GM18511 (cell line): ENCODE data around the gene WEE1.
A peak's percentile ranks its signal among the peaks of the same experiment; 100 is the strongest.
"Not testable (repeated sequence)": the region's sequence is repeated elsewhere in the genome, so short reads cannot be mapped to it uniquely, and the experiment has no call there.

Source experiments
- ATAC-seq: cut with Tn5 transposase; IDR thresholded peaks from one replicate; pipeline ENCODE4 v1.9.1; 2021; ENCODE audit warnings: mild to moderate bottlenecking, moderate library complexity; ENCODE audit not compliant: unreplicated experiment

WEE1 gene

DNA sequence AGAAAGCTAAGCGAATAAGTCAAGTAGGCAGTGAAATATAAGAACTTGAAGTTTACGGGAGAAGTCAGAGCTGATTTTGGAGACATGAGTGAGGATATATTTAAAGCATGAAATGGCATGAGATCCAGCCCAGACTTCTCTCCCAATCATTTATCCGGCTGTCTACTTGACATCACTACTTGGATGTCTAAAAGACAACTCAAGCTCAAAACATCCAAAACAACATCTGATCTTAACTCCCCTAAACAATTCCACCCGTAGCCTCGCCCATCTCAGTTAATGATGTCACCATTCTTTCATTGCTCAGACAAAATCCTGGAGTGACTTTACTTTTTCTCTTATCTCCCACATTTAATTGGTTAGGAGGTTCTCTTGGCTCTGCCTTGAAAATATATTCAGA lies 44.5 kb downstream of the WEE1 start:
- ATAC-seq: no peak

DNA sequence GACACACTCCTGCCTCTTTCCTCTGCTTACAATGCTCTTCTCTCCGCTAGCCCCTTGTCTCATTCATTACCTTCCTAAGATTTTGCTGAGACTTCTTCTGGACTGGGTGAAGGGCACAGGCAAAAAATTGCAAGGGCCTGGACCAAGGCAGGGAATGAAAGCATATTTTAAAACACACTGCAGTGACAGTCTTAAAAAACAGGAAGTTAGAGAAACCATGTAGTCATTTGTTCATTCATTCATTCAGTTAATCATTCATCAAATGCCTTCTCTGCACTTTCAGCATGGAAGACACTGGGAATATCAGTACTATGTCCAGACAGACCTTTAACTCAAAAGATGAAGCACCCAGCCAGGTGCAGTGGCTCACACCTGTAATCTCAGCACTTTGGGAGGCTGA lies 45.5 kb downstream of the WEE1 start:
- no peak for ATAC-seq

DNA sequence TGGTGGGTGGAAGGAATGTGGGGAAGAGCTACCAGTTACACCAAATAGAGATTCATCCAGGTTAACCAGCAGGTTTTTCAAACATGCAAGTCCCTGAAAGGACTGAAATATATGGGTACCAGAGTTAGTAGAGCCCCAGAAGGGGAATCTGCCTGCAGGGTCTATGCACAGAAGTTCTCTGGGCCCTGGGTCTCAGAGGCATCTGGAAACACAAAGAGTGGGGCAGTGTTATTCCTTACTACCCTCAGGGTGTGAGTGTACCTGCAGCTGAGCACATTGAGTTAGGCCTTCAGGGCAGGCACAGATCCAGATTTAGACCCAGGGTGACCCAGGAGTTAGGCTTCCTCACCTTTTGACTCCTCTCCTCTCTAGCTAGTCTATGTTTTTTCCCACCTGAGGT lies 46.5 kb downstream of the WEE1 start:
- no peak for ATAC-seq

DNA sequence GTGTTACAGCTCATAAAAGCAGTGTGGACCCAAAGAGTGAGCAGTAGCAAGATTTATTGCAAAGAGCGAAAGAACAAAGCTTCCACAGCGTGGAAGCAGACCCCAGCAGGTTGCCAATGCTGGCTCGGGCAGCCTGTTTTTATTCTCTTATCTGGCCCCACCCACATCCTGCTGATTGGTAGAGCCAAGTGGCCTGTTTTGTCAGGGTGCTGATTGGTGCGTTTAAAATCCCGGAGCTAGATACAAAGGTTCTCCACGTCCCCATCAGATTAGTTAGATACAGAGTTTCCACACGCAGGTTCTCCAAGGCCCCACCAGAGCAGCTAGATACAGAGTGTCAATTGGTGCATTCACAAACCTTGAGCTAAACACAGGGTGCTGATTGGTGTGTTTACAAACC lies 48.9 kb downstream of the WEE1 start:
- ATAC-seq: not testable (repeated sequence)

- not testable (repeated sequence) for ATAC-seq
Observed at GRCh38 chr11:9623053-9623452, 49.6 kb downstream of the WEE1 start.

DNA sequence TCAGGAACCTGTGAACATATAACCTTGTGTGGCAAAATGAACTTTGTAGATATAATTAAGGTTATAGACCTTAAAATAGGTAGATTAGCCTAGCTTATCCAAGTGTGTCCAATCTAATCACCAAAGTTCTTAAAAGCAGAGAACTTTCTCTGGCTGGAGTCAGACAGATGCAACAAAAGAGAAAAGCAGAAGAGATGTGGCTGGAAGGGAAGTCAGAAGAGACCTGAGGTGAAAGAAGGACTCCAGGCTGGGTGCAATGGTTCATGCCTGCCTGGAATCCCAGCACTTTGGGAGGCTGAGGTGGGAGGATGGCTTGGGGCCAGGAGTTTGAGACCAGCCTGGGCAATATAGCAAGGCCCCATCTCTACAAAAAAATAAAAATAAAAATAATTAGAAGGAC lies 51.0 kb downstream of the WEE1 start:
- no peak for ATAC-seq

DNA sequence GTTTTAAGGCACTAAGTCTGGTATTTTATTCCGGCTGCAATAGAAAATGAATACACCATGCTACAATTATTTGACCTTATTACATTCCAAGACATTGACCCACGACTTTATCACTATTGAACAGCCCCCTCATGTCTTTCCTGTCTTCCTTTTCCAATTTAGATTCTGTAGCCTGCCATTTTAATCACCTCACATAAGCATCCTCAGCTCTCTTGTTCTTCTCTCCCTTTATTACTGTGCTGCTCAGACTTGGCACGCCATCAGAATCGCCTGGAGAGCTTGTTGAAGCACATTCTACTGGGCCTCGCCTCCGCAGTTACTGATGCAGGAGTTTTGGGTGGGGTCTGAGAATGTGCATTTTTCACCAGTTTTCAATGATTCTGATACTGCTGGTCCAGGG lies 51.7 kb downstream of the WEE1 start:
- ATAC-seq: no peak

- ATAC-seq: no peak
Observed at GRCh38 chr11:9625728-9626127, 52.3 kb downstream of the WEE1 start.

- ATAC-seq: peak; percentile 59
Observed at GRCh38 chr11:9626496-9627394, 53.3 kb downstream of the WEE1 start.

- peak; percentile 82 for ATAC-seq
Observed at GRCh38 chr11:9629064-9629463, 55.6 kb downstream of the WEE1 start.

DNA sequence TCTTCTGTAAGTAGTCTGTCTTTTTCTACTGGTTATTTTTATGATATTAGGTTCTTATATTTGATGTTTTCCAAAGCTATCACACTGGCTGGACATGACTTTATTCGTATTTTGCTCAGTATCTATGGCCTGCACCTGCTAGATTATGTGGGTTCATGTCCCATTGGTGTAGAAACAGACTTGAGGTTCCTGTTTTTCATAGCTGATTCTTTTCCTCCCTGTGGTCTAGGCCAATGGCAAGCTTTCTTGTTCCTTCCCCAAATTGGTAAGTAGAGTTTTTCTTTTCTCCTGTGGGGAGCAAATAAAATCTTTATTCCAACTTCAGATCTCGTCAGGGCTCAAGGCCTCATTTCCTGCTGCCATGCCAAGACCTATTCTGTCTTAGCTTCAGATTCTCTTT lies 60.2 kb downstream of the WEE1 start:
- ATAC-seq: no peak

DNA sequence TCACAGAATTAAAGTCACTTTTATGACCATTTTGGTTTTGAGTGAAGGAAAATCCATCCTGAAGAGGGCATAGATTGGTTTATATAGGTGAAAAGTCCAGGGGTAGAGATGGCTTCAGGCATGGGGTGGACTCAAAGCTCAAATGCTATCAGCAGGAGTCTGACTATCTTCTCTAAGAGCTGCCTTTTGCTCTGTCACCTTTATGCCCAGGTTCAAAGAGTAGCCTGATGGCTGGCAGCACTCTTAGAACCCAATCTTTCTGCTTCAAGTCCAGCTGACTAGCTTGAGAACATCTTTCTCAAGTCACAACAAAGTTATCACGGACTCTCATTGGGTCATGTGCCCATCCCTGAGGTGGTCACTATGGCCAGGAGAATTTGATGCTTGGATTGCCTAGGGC lies 63.2 kb downstream of the WEE1 start:
- ATAC-seq: no peak

DNA sequence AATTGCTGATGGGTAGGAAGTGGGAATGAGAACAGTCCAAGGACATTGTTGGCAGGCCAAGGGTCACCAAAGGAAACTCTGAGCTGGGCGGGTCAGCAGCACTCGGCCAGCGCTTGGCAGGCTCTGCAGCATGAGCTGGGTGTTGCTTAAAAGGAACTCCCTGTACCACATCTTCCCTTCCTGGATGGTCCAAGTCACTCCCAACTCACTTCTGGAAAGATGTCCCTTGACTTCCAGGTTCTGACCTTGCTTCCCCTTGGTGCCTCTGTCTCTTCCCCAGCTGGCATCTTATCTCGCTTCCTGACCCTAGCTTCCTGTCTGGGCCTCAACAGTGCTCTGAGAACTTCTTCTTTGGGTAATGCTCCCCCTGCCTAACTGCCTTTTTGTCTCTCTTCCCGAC lies 65.6 kb downstream of the WEE1 start:
- ATAC-seq: no peak
